Activated CD4-positive, CD25-positive, alpha-beta regulatory T cell treated with anti-CD3 and anti-CD28 coated beads, Interleukin-2, amount 50 U/mL, for 72 hours (primary cell): ENCODE measurements around the gene FHIT.

Experiments
- DNase-seq: peaks from one replicate; pipeline ENCODE4 v3.0.0; 2021

FHIT gene

DNA sequence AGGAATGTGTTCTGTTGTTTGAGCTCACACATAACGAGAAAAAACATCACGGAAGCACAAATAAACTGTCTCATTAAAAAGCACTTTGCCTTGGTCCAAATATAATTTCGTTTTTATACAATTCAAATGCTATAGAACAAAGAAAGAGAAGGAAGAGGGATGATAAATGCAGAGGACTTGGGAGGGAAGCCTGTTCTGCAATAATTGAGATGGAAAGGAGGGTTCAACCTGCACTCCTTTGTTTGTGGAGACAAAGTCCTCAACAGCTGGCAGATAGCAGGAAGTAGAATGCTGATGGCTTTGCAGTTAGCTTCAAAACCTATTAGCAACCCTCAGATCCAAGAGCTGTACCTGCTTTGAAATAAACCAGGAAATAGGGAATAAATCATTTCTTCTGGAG is 1010.8 kb downstream of the FHIT start:
- DNase-seq, result no peak

DNA sequence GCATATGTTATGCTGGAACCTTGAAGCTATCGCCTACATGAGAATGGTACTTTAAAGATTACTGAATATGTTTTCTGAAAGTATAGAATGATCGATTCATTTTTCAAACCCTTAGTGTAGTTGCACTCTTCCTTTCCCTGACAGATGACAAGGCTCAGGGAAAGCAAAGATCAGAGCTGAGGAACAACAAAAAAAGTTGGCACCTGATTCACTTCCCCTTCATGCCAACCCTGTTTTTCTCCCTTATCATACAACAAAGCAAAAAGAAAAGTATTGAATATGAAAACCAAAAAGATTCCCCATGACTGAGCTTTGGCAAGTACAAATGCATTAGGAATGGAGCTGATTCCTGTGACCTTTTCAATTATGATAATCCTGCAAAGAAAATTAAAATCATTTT is 1012.7 kb downstream of the FHIT start:
- DNase-seq, result no peak

DNA sequence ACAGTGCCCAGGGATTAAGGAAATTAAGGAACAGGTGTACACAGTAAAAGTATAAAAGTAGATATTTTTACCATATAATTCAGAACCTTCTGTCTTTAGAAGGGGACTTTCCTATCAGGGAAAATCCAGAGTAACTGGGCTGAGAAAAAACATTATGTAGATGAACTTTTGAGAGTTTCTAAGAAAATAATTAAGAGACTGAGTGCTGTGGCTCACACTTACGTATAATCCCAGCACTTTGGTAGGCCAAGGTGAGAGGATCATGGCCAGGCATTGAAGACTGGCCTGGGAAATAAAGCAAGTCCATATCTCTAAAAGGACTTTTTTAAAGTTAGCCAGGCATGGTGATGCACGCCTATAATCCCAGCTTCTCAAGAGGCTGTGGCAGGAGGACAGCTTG is 1021.8 kb downstream of the FHIT start:
- DNase-seq, result no peak

DNA sequence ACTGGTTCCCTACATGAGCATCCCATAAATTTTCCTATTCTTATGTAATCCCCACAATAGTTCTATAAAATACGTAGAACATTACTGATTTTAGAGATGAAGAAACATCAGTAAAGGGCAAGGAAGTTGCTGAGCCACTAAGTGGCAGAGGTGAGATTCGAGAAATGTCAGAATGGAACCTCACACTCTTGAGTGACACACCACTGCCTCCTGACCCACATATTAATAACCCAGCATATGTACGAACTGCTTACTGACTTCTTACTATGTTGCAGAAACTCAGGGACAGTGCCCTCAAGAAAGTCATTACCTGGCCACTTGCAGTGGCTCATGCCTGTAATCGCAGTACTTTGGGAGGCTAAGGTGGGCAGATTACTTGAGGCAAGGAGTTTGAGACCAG is 1022.4 kb downstream of the FHIT start:
- no peak for DNase-seq

DNA sequence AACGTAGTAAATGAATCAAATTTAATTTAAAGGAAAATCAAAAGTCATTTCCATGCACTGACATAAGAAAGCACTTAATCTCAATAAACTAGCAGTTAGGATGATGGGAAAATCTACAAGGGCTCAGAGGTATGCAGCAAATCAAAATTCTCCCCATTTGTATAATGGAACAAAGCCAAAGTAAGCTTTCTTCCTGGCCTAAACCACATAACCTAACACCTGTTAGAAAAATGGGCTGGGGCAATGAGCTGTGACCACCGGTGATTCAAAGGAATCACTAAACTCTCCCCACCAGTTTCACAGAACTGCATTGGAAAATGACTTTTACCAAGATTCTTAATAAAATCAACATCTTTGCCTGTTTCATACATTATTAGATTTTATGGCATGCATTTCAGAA is 1024.3 kb downstream of the FHIT start:
- DNase-seq, result no peak

DNA sequence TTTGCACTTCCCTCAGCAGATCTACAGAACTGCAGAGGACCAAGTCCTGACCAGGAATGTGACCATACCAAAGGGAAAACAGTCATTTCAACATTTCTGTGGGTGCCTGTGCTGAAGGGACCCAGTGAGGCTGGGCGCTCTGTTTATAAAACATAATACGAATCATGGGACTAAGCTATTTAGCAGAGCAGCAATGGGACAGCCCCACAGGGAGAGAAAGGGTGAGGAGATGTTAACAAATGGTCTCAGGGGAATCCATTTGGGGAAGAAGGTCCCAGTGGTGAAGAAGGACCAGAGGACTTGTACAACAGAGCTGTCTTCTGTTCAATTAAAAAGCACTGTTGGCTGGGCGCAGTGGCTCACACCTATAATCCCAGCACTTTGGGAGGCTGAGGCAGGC is 1025.4 kb downstream of the FHIT start:
- no peak for DNase-seq

DNA sequence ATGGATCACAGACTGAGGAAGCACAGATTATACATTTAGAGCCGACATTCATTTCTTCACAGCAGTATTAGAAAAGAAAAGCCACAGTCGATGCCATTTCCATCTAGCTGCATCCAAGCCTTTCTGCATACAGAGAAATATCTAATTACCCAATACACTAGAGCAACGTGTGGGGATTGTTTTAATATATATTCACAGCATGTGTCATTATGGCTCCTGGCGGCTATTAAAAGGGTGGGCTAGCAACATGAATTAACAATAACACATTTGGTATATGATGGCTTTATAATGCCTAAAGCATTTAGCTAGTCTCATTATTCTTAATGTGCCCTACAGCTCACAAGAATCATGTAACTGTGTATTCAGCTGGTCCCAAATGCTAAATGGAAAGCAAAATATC is 1030.5 kb downstream of the FHIT start:
- DNase-seq, result no peak

DNA sequence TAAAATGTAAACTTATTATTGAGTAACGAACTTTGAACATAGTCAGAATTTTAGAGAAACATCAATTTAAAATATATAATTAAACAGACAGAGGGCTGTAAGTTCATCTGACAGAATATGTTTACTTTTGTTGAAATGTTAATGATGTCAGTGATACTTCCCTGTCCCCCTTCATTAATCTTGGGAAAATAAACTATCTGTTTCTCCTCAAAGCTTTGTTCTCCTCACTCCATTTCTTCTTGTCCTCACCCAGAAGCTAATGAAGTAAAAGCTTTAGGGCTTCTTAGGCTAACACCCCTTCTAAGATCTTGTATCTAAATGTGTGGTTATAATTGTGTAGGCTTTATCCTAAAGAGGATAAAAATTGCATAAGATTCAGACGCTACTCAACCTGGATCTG is 1031.8 kb downstream of the FHIT start:
- no peak for DNase-seq

DNA sequence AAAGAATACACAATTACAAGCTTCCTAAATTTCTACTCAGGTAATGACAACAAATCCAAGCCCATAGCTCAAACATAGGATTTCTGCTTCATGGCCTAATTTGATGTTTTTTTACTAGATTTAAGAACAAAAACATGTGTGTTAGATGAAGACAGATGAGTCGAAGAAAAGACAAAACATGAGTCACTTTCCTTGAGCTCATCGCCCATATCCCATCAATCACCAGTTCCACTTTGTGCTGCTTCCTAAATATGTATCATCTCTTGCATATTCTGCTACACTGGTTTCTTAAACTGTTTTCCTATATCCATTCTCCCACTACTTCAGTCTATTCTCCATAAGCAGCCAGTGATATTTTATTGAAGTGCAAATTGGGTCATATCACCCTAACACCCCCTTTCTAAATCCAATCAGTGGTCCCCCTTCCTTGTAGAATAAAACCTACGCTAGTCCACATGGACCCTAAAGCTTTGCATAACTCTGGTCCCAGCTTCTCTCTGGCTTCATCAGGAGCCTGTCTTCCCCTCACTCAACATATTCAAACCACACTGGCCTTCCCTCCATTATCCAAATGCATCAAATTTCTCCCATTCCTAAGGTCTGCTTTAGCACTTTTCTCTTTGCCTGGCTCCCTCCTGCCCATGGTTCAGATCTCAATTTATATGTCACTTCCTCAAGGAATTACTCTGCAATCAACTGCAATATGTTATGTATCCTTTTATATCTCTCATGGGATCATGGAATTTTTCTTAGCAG is 1033.9 kb downstream of the FHIT start:
- DNase-seq, result no peak

DNA sequence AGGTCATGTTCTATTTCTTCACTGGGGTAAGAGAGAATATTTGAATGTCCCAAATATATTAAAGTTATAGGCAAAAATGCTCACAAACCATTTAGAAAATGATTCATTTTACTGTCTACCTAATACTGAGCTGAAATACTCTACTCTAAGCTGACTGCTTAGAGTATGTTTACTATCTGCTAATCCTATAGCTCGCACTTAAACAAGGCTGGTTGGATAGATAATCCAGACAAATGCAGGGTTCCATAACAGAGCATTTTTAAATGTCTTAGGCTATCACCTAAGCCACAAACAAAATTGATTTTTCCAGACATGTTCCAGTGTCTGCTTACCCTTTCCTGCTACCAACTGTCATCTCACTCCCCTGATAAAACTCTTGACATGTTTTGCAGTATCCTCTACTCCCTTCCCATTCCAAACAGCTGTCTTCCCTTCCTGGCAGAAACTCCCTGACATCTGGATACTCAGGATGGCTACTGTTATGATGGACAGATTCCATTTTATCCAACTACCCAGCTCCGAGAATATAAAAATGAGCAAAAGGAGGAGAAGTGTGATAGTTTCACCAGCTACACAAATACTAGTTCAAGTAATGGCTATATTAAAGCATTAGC is 1034.7 kb downstream of the FHIT start:
- DNase-seq, result no peak

DNA sequence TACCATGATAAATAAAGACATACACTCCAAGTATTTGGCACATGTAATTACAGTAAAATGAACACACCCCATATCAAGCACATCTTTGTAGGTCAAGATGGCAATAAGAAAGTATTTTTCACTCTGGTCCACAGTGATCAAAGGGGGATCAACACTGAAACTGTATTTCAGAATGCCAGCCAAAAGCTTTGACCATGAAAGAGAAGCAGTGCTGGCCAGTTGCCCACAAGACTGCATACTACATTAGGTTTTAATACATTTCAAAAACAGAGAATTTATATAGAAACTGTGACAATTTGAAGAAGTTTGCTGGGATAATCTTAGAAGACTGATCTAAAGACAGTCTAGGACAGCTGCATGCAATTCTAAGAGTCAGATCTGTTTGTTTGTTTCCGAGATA is 1035.3 kb downstream of the FHIT start:
- DNase-seq, result no peak

DNA sequence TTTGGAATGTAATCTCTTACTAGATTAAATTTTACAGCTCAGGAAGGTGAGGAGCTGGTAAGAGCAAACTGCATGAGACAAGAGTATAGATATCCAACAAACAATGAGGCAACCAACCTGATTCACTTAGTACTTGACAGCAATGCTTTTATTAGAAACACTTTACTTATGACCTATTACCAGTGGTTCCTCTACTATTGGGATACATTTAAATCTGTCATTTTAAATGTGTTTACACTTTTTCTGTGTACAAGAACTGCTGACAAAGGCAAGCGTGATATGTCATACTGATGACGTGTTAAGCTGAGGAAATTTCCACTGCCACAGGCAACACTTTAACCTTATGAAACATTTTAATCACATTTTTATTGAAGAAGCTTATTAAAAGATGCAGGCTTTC is 1043.3 kb downstream of the FHIT start:
- DNase-seq, result no peak

DNA sequence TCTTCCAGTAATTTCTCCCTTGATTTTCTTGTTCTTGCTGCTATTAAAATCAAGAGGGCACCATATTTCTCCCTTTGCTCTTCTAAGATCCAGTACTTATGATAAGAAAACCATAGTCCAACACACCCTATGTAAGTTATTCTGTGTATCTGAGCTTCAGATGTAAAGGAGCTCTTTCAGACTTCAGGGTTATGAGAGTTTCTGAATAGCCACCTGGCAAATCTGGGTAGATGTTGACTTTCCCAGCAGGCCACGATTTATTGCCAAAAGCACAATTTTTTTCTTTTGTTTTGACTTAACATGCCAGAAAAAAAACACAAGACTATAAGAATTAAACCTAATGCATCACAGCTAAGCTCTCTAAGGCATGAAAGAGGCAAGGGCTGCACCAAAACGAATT is 1045.0 kb downstream of the FHIT start:
- DNase-seq, result no peak

DNA sequence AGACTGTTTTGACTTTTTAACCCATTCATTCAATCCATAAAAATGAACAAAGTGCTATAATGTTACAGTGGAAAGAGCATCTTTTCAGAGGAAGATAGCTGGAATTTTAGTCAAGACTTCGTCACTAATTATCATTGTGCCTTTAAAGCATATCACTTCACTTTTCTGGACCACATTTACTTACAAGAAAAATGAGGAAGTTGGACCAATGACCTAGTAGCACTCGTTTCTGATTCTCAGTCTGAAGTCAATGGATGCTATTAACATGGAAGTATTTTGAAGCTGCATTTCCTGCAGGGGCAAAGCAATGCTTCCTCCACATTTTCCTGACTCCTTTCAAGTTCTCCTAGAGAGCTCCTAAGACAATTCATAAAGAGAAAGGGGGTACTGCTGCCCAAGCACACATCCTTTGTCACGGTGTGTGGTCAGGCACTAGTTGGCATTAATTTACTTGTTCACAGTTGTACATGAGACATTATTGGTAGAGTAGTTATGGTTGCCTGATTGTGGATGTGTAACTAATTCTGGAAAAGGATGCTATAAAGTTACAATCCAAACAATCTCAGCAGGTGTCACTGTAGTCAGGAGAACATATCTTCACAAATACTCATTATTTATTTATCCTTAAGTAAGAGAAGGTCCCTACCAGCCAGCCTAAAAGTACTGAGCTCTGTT is 1049.1 kb downstream of the FHIT start:
- no peak for DNase-seq

DNA sequence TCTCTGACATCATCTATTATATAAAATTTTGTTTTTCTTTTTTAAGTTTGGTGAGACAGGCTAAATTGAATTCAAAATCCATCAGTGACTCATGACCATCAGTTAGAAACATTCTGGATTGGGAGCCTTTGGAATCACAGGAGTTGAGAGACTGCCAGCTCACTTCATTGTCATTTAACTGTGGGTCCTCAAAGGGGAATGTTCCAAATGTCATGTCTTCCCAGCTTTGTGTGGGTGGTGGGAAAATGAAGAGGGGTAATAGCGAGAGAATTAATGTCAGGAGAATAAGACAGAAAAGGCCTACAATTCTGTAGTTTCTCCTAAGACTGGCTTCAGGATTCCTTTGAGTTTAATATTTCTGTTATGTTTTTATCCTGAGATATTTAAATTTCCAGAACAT is 1051.9 kb downstream of the FHIT start:
- DNase-seq, result no peak

DNA sequence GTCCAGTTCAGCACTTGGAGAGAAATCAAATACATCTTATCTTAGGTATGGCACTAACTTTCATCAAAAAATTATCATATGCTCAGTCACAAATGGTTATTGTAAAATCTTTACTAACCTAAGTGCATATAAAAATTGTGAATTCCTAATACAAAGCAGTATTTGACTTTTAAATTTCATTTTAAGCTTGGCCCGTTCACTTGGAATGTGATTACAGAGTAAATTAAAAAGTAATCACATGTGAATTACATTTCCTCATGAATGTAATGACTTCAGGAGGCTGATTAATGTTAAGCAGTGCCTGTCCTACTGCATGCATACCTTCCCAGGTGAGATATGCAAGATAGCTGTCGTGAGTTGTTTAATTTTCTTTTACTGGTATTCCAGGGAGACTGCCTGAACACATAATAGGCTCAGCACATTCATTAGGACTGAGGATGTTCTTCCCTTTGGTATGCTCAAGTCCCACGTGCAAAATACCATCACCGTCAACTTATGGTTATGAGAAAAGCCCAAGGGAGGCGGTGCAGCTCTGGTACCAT is 1053.0 kb downstream of the FHIT start:
- DNase-seq, result no peak

DNA sequence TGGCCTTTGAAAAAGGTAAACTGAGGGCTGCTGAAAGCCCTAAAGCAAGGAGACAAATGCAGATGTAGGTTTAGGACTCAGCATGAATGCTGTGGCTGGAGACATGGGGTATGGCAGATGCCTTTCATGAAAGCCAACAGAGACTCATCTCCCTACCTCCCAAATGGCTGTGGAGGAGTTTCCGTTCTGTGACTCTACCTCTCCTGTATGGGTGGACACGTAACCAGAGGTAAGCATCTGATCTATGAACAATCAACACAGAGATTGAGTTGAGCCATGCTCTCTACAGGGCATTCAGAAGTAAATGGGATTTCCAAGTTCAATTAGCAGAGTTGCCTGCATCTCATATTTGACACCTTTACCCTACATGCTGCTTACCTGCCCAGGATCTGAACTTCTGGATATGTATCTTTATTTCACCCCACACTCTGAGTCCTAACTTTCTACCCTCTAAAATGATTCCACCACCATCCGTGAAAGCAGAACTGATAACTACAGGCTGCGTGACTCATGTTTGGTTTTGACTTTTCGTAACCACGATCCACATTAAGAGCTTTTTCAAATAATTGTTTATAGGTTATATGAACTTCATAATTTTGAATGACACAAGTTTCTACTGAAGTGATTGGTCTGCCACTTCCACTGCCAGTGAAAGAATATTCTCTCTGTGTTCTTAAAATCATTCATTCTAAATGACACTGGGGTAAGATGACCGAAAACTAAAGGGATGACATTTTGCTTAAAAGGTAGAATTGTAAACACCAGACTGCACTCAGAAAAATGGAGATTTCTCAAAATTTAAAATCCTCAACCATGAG is 1058.7 kb downstream of the FHIT start:
- no peak for DNase-seq

DNA sequence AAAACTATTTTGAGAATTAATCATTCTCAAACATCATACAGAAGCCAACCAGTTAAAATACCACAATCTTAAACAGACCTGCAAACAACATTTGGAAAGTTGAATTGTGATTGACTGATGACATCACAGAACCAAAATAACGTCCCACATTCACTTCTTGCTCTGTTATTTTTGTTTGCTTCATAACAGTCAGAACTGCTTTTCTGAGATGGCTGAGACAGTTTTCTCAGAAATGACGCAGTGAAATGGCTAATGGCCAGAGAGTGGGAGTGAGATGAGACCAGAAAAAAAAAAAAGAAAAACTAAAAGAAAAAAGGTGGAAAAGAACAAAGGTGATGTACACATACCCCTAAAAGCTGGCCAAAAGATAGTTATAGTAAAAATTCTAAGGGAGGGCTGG is 1061.2 kb downstream of the FHIT start:
- DNase-seq, result no peak

DNA sequence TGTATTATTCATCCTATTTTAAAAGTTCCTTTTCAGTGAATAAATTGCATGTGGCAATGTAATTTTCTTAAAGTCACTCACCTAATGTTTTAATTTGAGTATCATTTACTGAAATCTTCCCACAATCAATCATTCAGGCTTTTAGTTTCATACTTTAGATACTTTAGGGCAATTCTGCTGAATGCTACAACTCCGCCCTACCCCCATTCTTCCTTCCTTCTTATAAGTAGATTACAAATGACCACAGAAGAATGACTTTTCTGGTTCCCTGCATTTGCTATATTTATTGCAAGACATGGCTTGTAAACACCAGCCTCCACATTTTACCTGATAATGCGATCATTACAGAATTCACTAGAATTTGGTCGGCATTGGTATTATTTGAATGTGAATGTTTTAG is 1061.9 kb downstream of the FHIT start:
- DNase-seq, result no peak

DNA sequence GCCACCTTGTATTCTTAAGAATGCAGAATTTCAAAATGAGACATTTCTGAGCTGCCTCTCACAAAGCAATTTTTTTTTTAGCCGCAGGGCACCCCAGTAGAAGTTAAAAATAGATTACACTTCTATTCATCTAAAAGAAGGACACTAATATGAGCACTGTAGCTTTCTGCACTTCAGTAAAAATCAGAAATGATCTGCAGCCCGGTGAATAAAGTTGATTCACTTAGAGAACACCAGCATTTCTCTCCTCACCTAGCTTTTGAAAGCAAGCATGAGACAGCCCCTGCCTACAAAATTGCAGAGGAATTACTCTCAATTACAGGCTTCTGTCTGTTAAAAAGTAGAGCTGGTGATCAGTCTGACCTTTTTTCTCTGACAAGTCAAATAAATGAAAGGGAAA is 1062.4 kb downstream of the FHIT start:
- DNase-seq, result no peak

DNA sequence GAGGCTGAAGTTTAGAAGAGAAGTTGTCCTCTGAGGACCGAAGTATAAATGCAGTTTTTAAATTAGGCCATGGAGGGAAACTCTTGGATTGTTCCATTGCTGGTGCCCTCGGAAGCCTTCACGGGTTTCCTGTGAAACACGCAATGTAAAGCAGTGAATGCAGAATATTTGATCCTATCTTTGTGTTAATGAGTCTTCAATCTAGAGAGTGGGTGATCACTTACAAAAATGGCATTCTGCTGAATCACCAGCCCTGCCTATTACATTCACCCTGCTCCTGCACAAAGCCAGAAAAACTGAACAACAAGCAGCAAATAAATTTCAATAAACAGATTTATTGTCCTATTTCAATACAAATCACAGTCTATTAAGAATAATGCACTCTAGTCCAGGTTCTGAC is 1063.9 kb downstream of the FHIT start:
- DNase-seq, result no peak

DNA sequence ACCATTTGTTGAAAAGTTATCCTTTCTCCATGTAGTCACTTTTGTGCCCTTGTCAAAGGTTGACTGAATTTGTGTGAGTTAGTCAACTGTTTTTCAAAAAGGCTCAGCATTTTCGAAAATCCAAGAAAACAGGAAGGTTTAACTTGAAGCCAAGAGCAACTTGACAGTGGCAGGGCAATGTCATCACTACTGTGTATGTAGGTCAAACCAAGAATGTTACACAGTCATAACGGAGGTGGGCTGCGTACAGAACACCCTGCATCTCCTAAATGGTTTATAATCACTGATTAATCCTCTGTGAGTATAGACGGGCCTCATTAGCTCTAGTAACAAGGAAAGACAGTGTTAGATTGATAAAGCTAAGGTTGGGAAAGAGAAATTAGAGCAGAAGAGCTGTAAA is 1064.9 kb downstream of the FHIT start:
- DNase-seq, result no peak

DNA sequence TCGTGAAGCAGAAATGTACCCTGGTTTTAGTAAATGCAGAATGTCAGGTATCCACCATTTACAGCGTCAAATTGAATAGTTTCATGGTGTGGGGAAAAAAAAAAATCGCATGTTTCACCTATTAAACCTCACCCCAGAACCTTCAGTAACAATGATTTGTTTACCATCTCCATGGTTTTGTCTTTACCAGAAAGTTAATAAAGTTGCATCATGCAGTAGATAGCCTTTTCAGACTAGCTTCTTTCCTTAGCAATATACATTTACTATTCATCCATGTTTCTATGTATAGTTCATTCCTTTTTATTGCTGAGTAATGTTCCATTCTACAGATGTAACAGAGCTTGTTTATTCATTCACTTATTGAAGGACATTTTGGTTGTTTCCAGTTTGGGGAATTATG is 1066.1 kb downstream of the FHIT start:
- DNase-seq, result no peak
